Measurements from ENCODE around the gene HADH.

HADH gene

GRCh38 chr4:108060164-108060563, 70.5 kb downstream of the HADH start:
- DNase-seq: no peak

- no peak for DNase-seq
These were observed 71.1 kb downstream of the HADH start for GRCh38 chr4:108060686-108061321.

GRCh38 chr4:108068442-108068841, 78.8 kb downstream of the HADH start:
- no peak for DNase-seq

GRCh38 chr4:108070775-108071174, 81.1 kb downstream of the HADH start:
- no peak for DNase-seq

GRCh38 chr4:108072300-108072699, 82.6 kb downstream of the HADH start:
- DNase-seq: peak in 1 of 2 experiments; percentile 59

GRCh38 chr4:108078024-108078733, 88.5 kb downstream of the HADH start:
- no peak for DNase-seq

- peak; percentile 17 to 48 for DNase-seq
These were observed 91.1 kb downstream of the HADH start for GRCh38 chr4:108080747-108081146.

- DNase-seq: no peak
These were observed 91.6 kb downstream of the HADH start for GRCh38 chr4:108081256-108081655.

Measured in stimulated activated CD4-positive, alpha-beta T cell treated with anti-CD3 and anti-CD28 coated beads, Interleukin-4, amount 100 ng/mL, for 4 hours (primary cell).